ENCODE data around the gene PRMT2. TPM values are rescaled to one million over a fixed set of nuclear protein-coding genes. Genes with fewer than 3 reads are reported as not detected.
"Not testable (repeated sequence)": the region's sequence is repeated elsewhere in the genome, so short reads cannot be mapped to it uniquely, and the experiment has no call there.

The PRMT2 gene
- total and polyA plus RNA-seq, 5 donors from 2014 or later: 90.4 to 202 (median 150) TPM

DNA sequence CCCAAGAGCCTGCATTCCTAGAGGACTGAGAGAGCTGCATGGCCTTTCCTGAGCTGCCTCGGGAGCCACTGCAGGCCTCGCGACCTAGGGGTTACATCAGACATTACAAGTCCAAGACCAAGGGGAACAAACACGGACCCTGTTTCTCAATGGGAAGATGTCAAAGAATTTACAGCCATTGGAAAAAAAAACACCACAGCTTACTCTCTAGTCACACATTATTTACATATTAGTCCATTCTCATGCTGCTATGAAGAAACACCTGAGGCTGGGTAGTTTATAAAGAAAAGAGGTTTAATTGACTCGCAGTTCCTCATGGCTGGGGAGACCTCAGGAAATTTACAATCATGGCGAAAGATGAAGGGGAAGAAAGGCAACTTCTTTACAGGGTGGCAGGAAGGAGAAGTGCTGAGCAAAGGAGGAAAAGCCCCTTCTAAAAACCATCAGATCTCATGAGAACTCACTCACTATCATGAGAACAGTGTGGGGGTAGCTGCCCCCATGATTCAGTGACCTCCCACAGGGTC, 8.4 kb upstream of the PRMT2 start:
- Histone ChIP-seq H3K4me1 (ENCODE audit: control insufficient read depth, insufficient read depth, low read length, poor library complexity, severe bottlenecking) (no peaks in the 10 kb centered on the region), H3K9me3 (ENCODE audit: control insufficient read depth in 2 of 2, low read length in 2 of 2) (peaks cover 8 to 14% of the 10 kb centered on the region in 2 experiments), H3K27ac (ENCODE audit: insufficient read depth, low read length, poor library complexity, severe bottlenecking) (no peak overlapping the region), H3K36me3 (ENCODE audit: control insufficient read depth, insufficient read depth, low read length) (no peaks in the 10 kb centered on the region), H3K4me3 (ENCODE audit: low read depth, low read length) (no peak overlapping the region), H3K27me3 (ENCODE audit: control insufficient read depth, insufficient read depth, low read length) (no peaks in the 10 kb centered on the region)
- Mint-ChIP-seq H3K36me3 (no peaks in the 10 kb centered on the region), H3K4me3 (no peak overlapping the region), H3K27me3 (peaks cover 29% of the 10 kb centered on the region), H3K27ac (peak overlapping the region in 1 of 3 donors; percentile 73), H3K9me3 (peaks cover 0 to 8% (median 0%) of the 10 kb centered on the region in 7 donors), H3K4me1 (peaks cover 0 to 6% (median 1%) of the 10 kb centered on the region in 4 donors)
- DNase-seq (no peak), ATAC-seq (ENCODE audit: low read depth in 2 of 2) (no peak)

DNA sequence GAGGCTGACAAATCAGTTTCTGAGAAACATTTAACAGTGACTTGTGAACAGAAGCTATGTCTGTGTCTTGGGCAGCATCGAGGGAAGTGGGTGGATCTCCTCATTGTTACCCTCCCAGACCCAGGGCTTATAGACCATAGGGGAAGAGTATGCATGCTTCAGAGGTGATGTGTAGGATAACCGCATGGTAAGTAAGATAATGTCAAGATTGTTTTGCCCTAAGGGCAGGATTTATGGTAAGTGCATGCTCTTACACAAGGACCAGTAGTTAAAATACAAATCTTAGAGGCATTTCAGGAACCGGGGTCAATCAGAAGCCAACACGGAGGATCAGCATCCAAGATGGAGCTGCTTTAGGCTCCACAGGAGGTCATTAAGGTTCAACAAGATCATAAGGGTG, 7.7 kb upstream of the PRMT2 start:
- Histone ChIP-seq H3K9me3 (ENCODE audit: control insufficient read depth in 2 of 2, low read length in 2 of 2) (peaks cover 8 to 14% of the 10 kb centered on the region in 2 experiments), H3K27me3 (ENCODE audit: control insufficient read depth, insufficient read depth, low read length) (no peaks in the 10 kb centered on the region), H3K4me1 (ENCODE audit: control insufficient read depth, insufficient read depth, low read length, poor library complexity, severe bottlenecking) (no peaks in the 10 kb centered on the region), H3K36me3 (ENCODE audit: control insufficient read depth, insufficient read depth, low read length) (no peaks in the 10 kb centered on the region), H3K27ac (ENCODE audit: insufficient read depth, low read length, poor library complexity, severe bottlenecking) (no peak overlapping the region), H3K4me3 (ENCODE audit: low read depth, low read length) (no peak overlapping the region)
- DNase-seq: no peak
- H3K9me3 Mint-ChIP-seq: peaks cover 0 to 8% (median 0%) of the 10 kb centered on the region in 7 donors
- H3K4me3 Mint-ChIP-seq: no peak overlapping the region
- peaks cover 25% of the 10 kb centered on the region for H3K27me3 Mint-ChIP-seq
- no peaks in the 10 kb centered on the region for H3K36me3 Mint-ChIP-seq
- no peak for ATAC-seq (ENCODE audit: low read depth in 2 of 2)
- H3K27ac Mint-ChIP-seq: no peak overlapping the region
- H3K4me1 Mint-ChIP-seq: peaks cover 0 to 4% (median 4%) of the 10 kb centered on the region in 4 donors

DNA sequence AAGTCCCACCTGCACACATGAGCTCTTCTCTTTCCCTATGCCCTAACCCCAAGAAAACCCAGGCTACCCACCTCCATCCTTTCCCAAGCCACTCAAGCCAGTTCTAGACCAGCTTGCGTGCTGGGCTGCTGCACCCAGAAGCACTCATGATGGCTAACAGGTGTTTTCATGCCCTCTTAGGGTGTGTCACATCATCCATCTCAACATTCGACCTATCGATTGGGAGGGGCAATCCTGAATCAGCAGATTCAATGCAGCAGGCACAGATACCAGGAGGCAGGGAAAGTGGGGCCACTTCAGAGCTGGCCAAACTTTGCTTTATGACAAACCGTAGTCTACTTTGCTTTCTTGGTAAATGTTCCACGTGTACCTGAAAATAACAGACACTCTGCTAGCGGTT, 6.6 kb upstream of the PRMT2 start:
- Mint-ChIP-seq H3K4me3 (no peak overlapping the region), H3K9me3 (peaks cover 0 to 8% (median 0%) of the 10 kb centered on the region in 7 donors), H3K4me1 (peaks cover 0 to 16% (median 8%) of the 10 kb centered on the region in 4 donors), H3K27me3 (peaks cover 23% of the 10 kb centered on the region), H3K27ac (peak overlapping the region in 1 of 3 donors; percentile 47), H3K36me3 (no peaks in the 10 kb centered on the region)
- Histone ChIP-seq H3K9me3 (ENCODE audit: control insufficient read depth in 2 of 2, low read length in 2 of 2) (peaks cover 8 to 14% of the 10 kb centered on the region in 2 experiments), H3K4me1 (ENCODE audit: control insufficient read depth, insufficient read depth, low read length, poor library complexity, severe bottlenecking) (peaks cover 6% of the 10 kb centered on the region), H3K4me3 (ENCODE audit: low read depth, low read length) (no peak overlapping the region), H3K36me3 (ENCODE audit: control insufficient read depth, insufficient read depth, low read length) (no peaks in the 10 kb centered on the region), H3K27ac (ENCODE audit: insufficient read depth, low read length, poor library complexity, severe bottlenecking) (no peak overlapping the region), H3K27me3 (ENCODE audit: control insufficient read depth, insufficient read depth, low read length) (no peaks in the 10 kb centered on the region)
- DNase-seq: no peak
- no peak for ATAC-seq (ENCODE audit: low read depth in 2 of 2)

DNA sequence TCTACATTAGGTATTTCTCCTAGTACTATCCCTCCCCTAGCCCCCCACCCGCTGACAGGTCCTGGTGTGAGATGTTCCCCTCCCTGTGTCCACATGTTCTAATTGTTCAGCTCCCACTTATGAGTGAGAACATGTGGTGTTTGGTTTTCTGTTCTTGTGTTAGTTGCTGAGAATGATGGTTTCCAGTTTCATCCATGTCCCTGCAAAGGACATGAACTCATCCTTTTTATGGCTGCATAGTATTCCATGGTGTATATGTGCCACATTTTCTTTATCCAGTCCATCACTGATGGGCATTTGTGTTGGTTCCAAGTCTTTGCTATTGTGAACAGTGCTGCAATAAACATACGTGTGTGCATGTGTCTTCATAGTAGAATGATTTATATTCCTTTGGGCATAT, 4.6 kb upstream of the PRMT2 start:
- H3K27ac ChIP-seq (ENCODE audit: insufficient read depth, low read length, poor library complexity, severe bottlenecking); H3K27ac Mint-ChIP-seq; H3K9me3 Mint-ChIP-seq; DNase-seq; H3K27me3 ChIP-seq (ENCODE audit: control insufficient read depth, insufficient read depth, low read length); ATAC-seq (ENCODE audit: low read depth in 2 of 2); H3K9me3 ChIP-seq (ENCODE audit: control insufficient read depth in 2 of 2, low read length in 2 of 2); H3K36me3 ChIP-seq (ENCODE audit: control insufficient read depth, insufficient read depth, low read length); H3K36me3 Mint-ChIP-seq; H3K4me3 ChIP-seq (ENCODE audit: low read depth, low read length): not testable (repeated sequence)
- peaks cover 23% of the 10 kb centered on the region for H3K27me3 Mint-ChIP-seq
- H3K4me3 Mint-ChIP-seq: peak overlapping the region in 1 of 4 donors; percentile 65
- peaks cover 23% of the 10 kb centered on the region for H3K4me1 ChIP-seq (ENCODE audit: control insufficient read depth, insufficient read depth, low read length, poor library complexity, severe bottlenecking)
- peaks cover 0 to 28% (median 15%) of the 10 kb centered on the region in 4 donors for H3K4me1 Mint-ChIP-seq

DNA sequence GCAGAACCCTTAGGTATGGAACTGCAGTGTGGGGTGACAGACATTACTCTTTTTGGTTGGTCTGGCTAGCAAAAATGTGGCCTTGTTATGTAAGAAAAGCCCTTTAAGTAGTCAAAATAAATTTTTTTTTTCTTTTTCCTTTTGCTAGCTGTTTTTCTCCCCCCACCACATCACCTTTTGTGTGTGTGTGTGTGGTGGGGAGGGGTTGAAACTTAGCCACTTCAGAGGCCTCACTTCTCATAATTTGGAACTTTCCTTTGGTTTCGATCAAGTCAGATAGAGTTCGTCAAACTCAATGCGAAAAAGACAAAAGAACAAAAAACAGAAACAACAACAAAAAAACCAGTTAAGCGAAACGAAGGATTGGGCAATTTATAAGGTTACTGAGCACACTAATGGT, 1.9 kb upstream of the PRMT2 start:
- Histone ChIP-seq H3K36me3 (ENCODE audit: control insufficient read depth, insufficient read depth, low read length) (no peaks in the 10 kb centered on the region), H3K9me3 (ENCODE audit: control insufficient read depth in 2 of 2, low read length in 2 of 2) (no peaks in the 10 kb centered on the region), H3K4me3 (ENCODE audit: low read depth, low read length) (peak overlapping the region; percentile 48), H3K27me3 (ENCODE audit: control insufficient read depth, insufficient read depth, low read length) (no peaks in the 10 kb centered on the region), H3K27ac (ENCODE audit: insufficient read depth, low read length, poor library complexity, severe bottlenecking) (peak overlapping the region; percentile 92), H3K4me1 (ENCODE audit: control insufficient read depth, insufficient read depth, low read length, poor library complexity, severe bottlenecking) (peaks cover 50% of the 10 kb centered on the region)
- Mint-ChIP-seq H3K9me3 (no peaks in the 10 kb centered on the region), H3K27me3 (peaks cover 15% of the 10 kb centered on the region), H3K27ac (peak overlapping the region; percentile 91 to 95 (median 93)), H3K4me1 (peaks cover 17 to 55% (median 35%) of the 10 kb centered on the region in 4 donors), H3K36me3 (no peaks in the 10 kb centered on the region), H3K4me3 (peak overlapping the region; percentile 71 to 98 (median 94))
- DNase-seq (peak in 2 of 3 donors; percentile 57 to 70), ATAC-seq (ENCODE audit: low read depth in 2 of 2) (no peak)

DNA sequence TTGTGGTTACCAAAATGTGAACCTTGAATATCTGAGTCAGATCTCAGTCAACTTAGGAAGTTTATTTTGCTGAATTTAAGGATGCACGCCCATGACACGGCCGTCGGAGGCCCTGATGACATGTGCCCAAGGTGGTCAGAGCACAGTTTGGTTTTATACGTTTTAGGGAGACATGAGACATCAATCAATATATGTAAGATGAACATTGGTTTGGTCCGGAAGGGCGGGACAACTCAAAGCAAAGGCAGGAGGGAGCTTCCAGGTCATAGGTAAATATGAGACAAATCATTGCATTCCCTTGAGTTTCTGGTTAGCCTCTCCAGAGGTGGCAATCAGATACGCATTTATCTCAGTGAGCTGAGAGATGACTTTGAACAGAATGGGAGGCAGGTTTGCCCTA, 1.0 kb upstream of the PRMT2 start:
- H3K9me3 Mint-ChIP-seq: no peaks in the 10 kb centered on the region
- ATAC-seq (ENCODE audit: low read depth in 2 of 2): no peak

DNA sequence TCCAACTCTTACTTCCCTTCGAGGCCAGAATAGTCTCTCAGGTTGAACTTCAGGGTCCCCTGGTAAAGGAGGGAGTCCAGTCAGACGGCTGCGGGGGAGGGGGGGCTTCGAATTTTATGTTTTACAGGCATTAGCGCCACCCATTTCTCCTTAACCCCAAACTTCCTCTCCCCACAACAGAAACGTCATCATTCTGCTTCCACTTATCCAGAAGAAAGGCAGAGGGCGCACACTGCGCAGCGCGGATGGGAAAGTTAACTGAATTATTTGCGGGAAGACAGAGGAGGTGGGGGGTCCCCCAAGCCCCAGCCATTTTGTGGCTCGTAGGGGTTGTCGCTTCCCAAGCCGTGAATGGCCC, 529 bp upstream of the PRMT2 start:
- Mint-ChIP-seq H3K9me3 (no peaks in the 10 kb centered on the region), H3K27me3 (peaks cover 10% of the 10 kb centered on the region), H3K4me3 (peak overlapping the region; percentile 87 to 98 (median 98)), H3K4me1 (peaks cover 31 to 68% (median 49%) of the 10 kb centered on the region in 4 donors), H3K36me3 (peaks cover 9% of the 10 kb centered on the region), H3K27ac (peak overlapping the region; percentile 91 to 95 (median 93))
- DNase-seq: peak in 1 of 3 donors; percentile 66
- peak overlapping the region; percentile 76 for H3K4me3 ChIP-seq (ENCODE audit: low read depth, low read length)
- H3K27me3 ChIP-seq (ENCODE audit: control insufficient read depth, insufficient read depth, low read length): no peaks in the 10 kb centered on the region
- no peaks in the 10 kb centered on the region for H3K36me3 ChIP-seq (ENCODE audit: control insufficient read depth, insufficient read depth, low read length)
- H3K9me3 ChIP-seq (ENCODE audit: control insufficient read depth in 2 of 2, low read length in 2 of 2): no peaks in the 10 kb centered on the region
- H3K4me1 ChIP-seq (ENCODE audit: control insufficient read depth, insufficient read depth, low read length, poor library complexity, severe bottlenecking): peaks cover 55% of the 10 kb centered on the region
- peak overlapping the region; percentile 92 for H3K27ac ChIP-seq (ENCODE audit: insufficient read depth, low read length, poor library complexity, severe bottlenecking)
- ATAC-seq (ENCODE audit: low read depth in 2 of 2): peak; percentile 16 to 17

More for the DNA sequence above, 1.0 kb upstream of the PRMT2 start:
- Histone ChIP-seq H3K4me1 (ENCODE audit: control insufficient read depth, insufficient read depth, low read length, poor library complexity, severe bottlenecking) (peaks cover 54% of the 10 kb centered on the region), H3K27ac (ENCODE audit: insufficient read depth, low read length, poor library complexity, severe bottlenecking) (peak overlapping the region; percentile 92), H3K36me3 (ENCODE audit: control insufficient read depth, insufficient read depth, low read length) (no peaks in the 10 kb centered on the region), H3K4me3 (ENCODE audit: low read depth, low read length) (peak overlapping the region; percentile 76), H3K27me3 (ENCODE audit: control insufficient read depth, insufficient read depth, low read length) (no peaks in the 10 kb centered on the region), H3K9me3 (ENCODE audit: control insufficient read depth in 2 of 2, low read length in 2 of 2) (no peaks in the 10 kb centered on the region)
- H3K27me3 Mint-ChIP-seq: peaks cover 10% of the 10 kb centered on the region
- peak overlapping the region; percentile 91 to 95 (median 93) for H3K27ac Mint-ChIP-seq
- H3K4me3 Mint-ChIP-seq: peak overlapping the region; percentile 87 to 98 (median 98)
- H3K4me1 Mint-ChIP-seq: peaks cover 26 to 63% (median 43%) of the 10 kb centered on the region in 4 donors
- H3K36me3 Mint-ChIP-seq: peaks cover 5% of the 10 kb centered on the region
- DNase-seq: peak in 1 of 3 donors; percentile 24

DNA sequence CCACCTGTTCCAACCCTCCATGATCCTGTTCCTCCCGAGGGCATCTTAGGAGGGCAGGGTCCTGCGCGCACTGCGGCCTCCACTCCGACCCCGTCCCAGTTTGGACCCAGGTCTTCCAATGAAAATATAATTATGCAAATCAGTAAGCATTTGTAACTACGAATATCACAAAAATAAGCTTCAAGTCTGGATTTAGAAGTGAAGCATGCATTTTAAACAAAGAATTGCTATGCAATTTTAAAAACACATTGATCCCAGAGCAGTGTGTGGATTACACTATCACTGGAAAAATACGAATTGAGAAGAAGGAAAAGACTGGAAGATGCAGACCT, 673 bp downstream of the PRMT2 start:
- Mint-ChIP-seq H3K27me3 (peaks cover under 1% of the 10 kb centered on the region), H3K4me3 (peak overlapping the region; percentile 87 to 98 (median 98)), H3K36me3 (peaks cover 17% of the 10 kb centered on the region), H3K4me1 (peaks cover 37 to 78% (median 56%) of the 10 kb centered on the region in 4 donors), H3K27ac (peak overlapping the region; percentile 53 to 97 (median 93)), H3K9me3 (no peaks in the 10 kb centered on the region)
- Histone ChIP-seq H3K9me3 (ENCODE audit: control insufficient read depth in 2 of 2, low read length in 2 of 2) (no peaks in the 10 kb centered on the region), H3K27ac (ENCODE audit: insufficient read depth, low read length, poor library complexity, severe bottlenecking) (peak overlapping the region; percentile 92), H3K4me3 (ENCODE audit: low read depth, low read length) (peak overlapping the region; percentile 83), H3K27me3 (ENCODE audit: control insufficient read depth, insufficient read depth, low read length) (no peaks in the 10 kb centered on the region), H3K4me1 (ENCODE audit: control insufficient read depth, insufficient read depth, low read length, poor library complexity, severe bottlenecking) (peaks cover 55% of the 10 kb centered on the region), H3K36me3 (ENCODE audit: control insufficient read depth, insufficient read depth, low read length) (peaks cover 3% of the 10 kb centered on the region)
- ATAC-seq (ENCODE audit: low read depth in 2 of 2): no peak
- no peak for DNase-seq

All from CD4-positive, CD25-positive, alpha-beta regulatory T cell (primary cell).